Spinal cord (tissue), 10 donors: ENCODE results near the gene SPG21. TPM values are rescaled to one million over a fixed set of nuclear protein-coding genes. Genes with fewer than 3 reads are reported as not detected.
A peak's percentile ranks its signal among the peaks of the same experiment; 100 is the strongest.

Source experiments
- DNase-seq, 6 donors: peaks; one replicate each; pipeline versions ENCODE4 v3.0.0 to v3.0.0-alpha.2; 2013 to 2015; ENCODE audit warnings: low spot score in 6 of 6, low read depth in 4 of 6
- H3K27ac ChIP-seq: one replicate; pipeline ENCODE4 v1.5.1; 2013; ENCODE audit warnings: low read depth, low read length, control low read depth
- H3K27me3 ChIP-seq: one replicate; pipeline ENCODE4 v1.6.1; 2013; ENCODE audit warnings: low read length; ENCODE audit not compliant: control insufficient read depth, insufficient read depth
- H3K36me3 ChIP-seq: one replicate; pipeline ENCODE4 v1.6.1; 2013; ENCODE audit warnings: low read length; ENCODE audit not compliant: control insufficient read depth, insufficient read depth
- H3K4me1 ChIP-seq: one replicate; pipeline ENCODE4 v1.6.1; 2013; ENCODE audit warnings: low read length; ENCODE audit not compliant: control insufficient read depth, insufficient read depth
- H3K4me3 ChIP-seq: one replicate; pipeline ENCODE4 v1.5.1; 2013; ENCODE audit warnings: low read depth, low read length, control low read depth
- H3K9me3 ChIP-seq: one replicate; pipeline ENCODE4 v1.6.1; 2013; ENCODE audit warnings: low read length; ENCODE audit not compliant: control insufficient read depth, insufficient read depth
- WGBS: methylation state at CpG from one replicate; pipeline ENCODE4 v1.1.5; 2013; ENCODE audit warnings: missing lambda C conversion rate; ENCODE audit not compliant: insufficient coverage; 5-methylcytosine and 5-hydroxymethylcytosine counted together
- polyA plus RNA-seq, 2 donors: library from polyadenylated mRNA; unstranded; fragments of 120-200 nt; gene quantifications; one replicate each; pipeline ENCODE4 v1.2.1, GENCODE V29; 2013; ENCODE audit not compliant: insufficient read length in 2 of 2
- total RNA-seq, 2 donors: library from RNA; depleted of rRNA in 1 of 2; stranded (reverse); fragments of 120-200 nt in 1 of 2; fragments of >200 nt in 1 of 2; gene quantifications; one replicate each; pipeline versions ENCODE4 v1.2.3 to v1.2.4, GENCODE V29; 2013 to 2014
- donor health status: healthy.

Gene SPG21
- total and polyA plus RNA-seq, 4 donors = 49.4 to 74.0 (median 59.8) TPM

- H3K9me3 ChIP-seq = no peaks in the 10 kb centered on the region
- no peaks in the 10 kb centered on the region for H3K4me1 ChIP-seq
- no peak for DNase-seq
- WGBS = 86% methylated on average over 1 of the region's 4 CpGs
- no peak overlapping the region for H3K27ac ChIP-seq
- no peak overlapping the region for H3K4me3 ChIP-seq
- no peaks in the 10 kb centered on the region for H3K27me3 ChIP-seq
- H3K36me3 ChIP-seq = peaks cover 3% of the 10 kb centered on the region
These were observed 8.1 kb upstream of the SPG21 start for GRCh38 chr15:64997745-64998375.

- Histone ChIP-seq H3K27ac (no peak overlapping the region), H3K4me1 (no peaks in the 10 kb centered on the region), H3K9me3 (no peaks in the 10 kb centered on the region), H3K36me3 (peaks cover 3% of the 10 kb centered on the region), H3K27me3 (no peaks in the 10 kb centered on the region), H3K4me3 (no peak overlapping the region)
- 93% methylated on average over 2 of the region's 5 CpGs for WGBS
- DNase-seq = no peak
These were observed 7.4 kb upstream of the SPG21 start for GRCh38 chr15:64997066-64997465.

GRCh38 chr15:64993290-64993689 is 3.6 kb upstream of the SPG21 start:
- Histone ChIP-seq H3K4me3 (no peak overlapping the region), H3K27me3 (no peaks in the 10 kb centered on the region), H3K4me1 (peaks cover 5% of the 10 kb centered on the region), H3K9me3 (no peaks in the 10 kb centered on the region), H3K36me3 (no peaks in the 10 kb centered on the region), H3K27ac (no peak overlapping the region)
- no CpG with 5 or more reads among the region's 1 CpG for WGBS
- DNase-seq = no peak

GRCh38 chr15:64991536-64992135 is 1.9 kb upstream of the SPG21 start:
- no peaks in the 10 kb centered on the region for H3K9me3 ChIP-seq
- no peak overlapping the region for H3K4me3 ChIP-seq
- H3K27ac ChIP-seq = no peak overlapping the region
- peak in 2 of 6 donors; percentile 34 to 35 for DNase-seq
- no peaks in the 10 kb centered on the region for H3K36me3 ChIP-seq
- peaks cover 5% of the 10 kb centered on the region for H3K4me1 ChIP-seq
- H3K27me3 ChIP-seq = no peaks in the 10 kb centered on the region
- WGBS = 40% methylated on average over 1 of the region's 2 CpGs

GRCh38 chr15:64990168-64990470 is 405 bp upstream of the SPG21 start:
- H3K4me1 ChIP-seq = peaks cover 5% of the 10 kb centered on the region
- no peaks in the 10 kb centered on the region for H3K36me3 ChIP-seq
- H3K9me3 ChIP-seq = no peaks in the 10 kb centered on the region
- H3K27me3 ChIP-seq = no peaks in the 10 kb centered on the region
- DNase-seq = no peak
- H3K27ac ChIP-seq = peak overlapping the region; percentile 89
- 0% methylated on average over 5 of the region's 9 CpGs for WGBS
- peak overlapping the region; percentile 91 for H3K4me3 ChIP-seq

- peaks cover 2% of the 10 kb centered on the region for H3K36me3 ChIP-seq
- no peak for DNase-seq
- no peaks in the 10 kb centered on the region for H3K27me3 ChIP-seq
- no CpG with 5 or more reads among the region's 3 CpGs for WGBS
- H3K27ac ChIP-seq = no peak overlapping the region
- no peaks in the 10 kb centered on the region for H3K9me3 ChIP-seq
- peaks cover 5% of the 10 kb centered on the region for H3K4me1 ChIP-seq
- no peak overlapping the region for H3K4me3 ChIP-seq
These were observed 2.6 kb downstream of the SPG21 start for GRCh38 chr15:64987136-64987535.

GRCh38 chr15:64985366-64986033 is 4.2 kb downstream of the SPG21 start:
- WGBS = 82% methylated on average over 7 of the region's 9 CpGs
- no peaks in the 10 kb centered on the region for H3K9me3 ChIP-seq
- H3K36me3 ChIP-seq = peaks cover 5% of the 10 kb centered on the region
- H3K27me3 ChIP-seq = no peaks in the 10 kb centered on the region
- peaks cover 5% of the 10 kb centered on the region for H3K4me1 ChIP-seq
- no peak overlapping the region for H3K27ac ChIP-seq
- no peak for DNase-seq
- no peak overlapping the region for H3K4me3 ChIP-seq

GRCh38 chr15:64982472-64982871 is 7.2 kb downstream of the SPG21 start:
- no peaks in the 10 kb centered on the region for H3K9me3 ChIP-seq
- H3K4me3 ChIP-seq = no peak overlapping the region
- H3K4me1 ChIP-seq = no peaks in the 10 kb centered on the region
- no peak overlapping the region for H3K27ac ChIP-seq
- no peaks in the 10 kb centered on the region for H3K27me3 ChIP-seq
- WGBS = 100% methylated on average over 1 of the region's 1 CpG
- no peak for DNase-seq
- H3K36me3 ChIP-seq = peaks cover 18% of the 10 kb centered on the region

GRCh38 chr15:64981812-64982431 is 7.8 kb downstream of the SPG21 start:
- WGBS = 97% methylated on average over 2 of the region's 6 CpGs
- DNase-seq = no peak
- peaks cover 23% of the 10 kb centered on the region for H3K36me3 ChIP-seq
- no peaks in the 10 kb centered on the region for H3K27me3 ChIP-seq
- no peaks in the 10 kb centered on the region for H3K9me3 ChIP-seq
- H3K27ac ChIP-seq = no peak overlapping the region
- no peak overlapping the region for H3K4me3 ChIP-seq
- H3K4me1 ChIP-seq = no peaks in the 10 kb centered on the region
